ENCODE data around the gene NUCKS1.
A peak's percentile ranks its signal among the peaks of the same experiment; 100 is the strongest.

Gene NUCKS1

GRCh38 chr1:205693421-205693991 is 56.5 kb downstream of the NUCKS1 start:
- DNase-seq: no peak

GRCh38 chr1:205692423-205692822 is 57.6 kb downstream of the NUCKS1 start:
- DNase-seq: no peak

GRCh38 chr1:205690122-205690756 is 59.7 kb downstream of the NUCKS1 start:
- no peak for DNase-seq

GRCh38 chr1:205689479-205689878 is 60.5 kb downstream of the NUCKS1 start:
- DNase-seq: no peak

GRCh38 chr1:205688171-205689080 is 61.6 kb downstream of the NUCKS1 start:
- DNase-seq: no peak

GRCh38 chr1:205687242-205687641 is 62.7 kb downstream of the NUCKS1 start:
- DNase-seq: no peak

GRCh38 chr1:205681364-205681763 is 68.6 kb downstream of the NUCKS1 start:
- no peak for DNase-seq

- DNase-seq: peak; percentile 53
Measured at GRCh38 chr1:205680073-205680851, 69.7 kb downstream of the NUCKS1 start, which contains the start of gene SLC45A3. TSS of gene SLC45A3 (minus strand) at chr1:205680509. CDS start at chr1:205664656, 15,853 bp downstream.

GRCh38 chr1:205678286-205679111 is 71.5 kb downstream of the NUCKS1 start:
- no peak for DNase-seq

GRCh38 chr1:205677167-205677566 is 72.8 kb downstream of the NUCKS1 start:
- no peak for DNase-seq

GRCh38 chr1:205676597-205676996 is 73.4 kb downstream of the NUCKS1 start:
- DNase-seq: no peak

- no peak for DNase-seq
Measured at GRCh38 chr1:205676002-205676401, 74.0 kb downstream of the NUCKS1 start.

- DNase-seq: no peak
Measured at GRCh38 chr1:205675247-205675646, 74.7 kb downstream of the NUCKS1 start.

- DNase-seq: no peak
Measured at GRCh38 chr1:205672970-205673369, 77.0 kb downstream of the NUCKS1 start.

- no peak for DNase-seq
Measured at GRCh38 chr1:205672395-205672889, 77.5 kb downstream of the NUCKS1 start.

- no peak for DNase-seq
Measured at GRCh38 chr1:205670611-205671430, 79.2 kb downstream of the NUCKS1 start.

- no peak for DNase-seq
Measured at GRCh38 chr1:205670150-205670446, 79.9 kb downstream of the NUCKS1 start.

- no peak for DNase-seq
Measured at GRCh38 chr1:205669341-205670149, 80.4 kb downstream of the NUCKS1 start.

- no peak for DNase-seq
Measured at GRCh38 chr1:205668951-205669340, 81.0 kb downstream of the NUCKS1 start.
